A549 (cell line): Measurements from ENCODE around the gene IGFBP4. TPM values are rescaled to one million over a fixed set of nuclear protein-coding genes. Genes with fewer than 3 reads are reported as not detected.

Experiments used
- ATAC-seq, 2 experiments: fragments of 200-7000 bp in 1 of 2; fragments of >200 bp in 1 of 2; cut with Nextera tagmentation in 1 of 2; cut with Tn5 transposase in 1 of 2; 3 replicates each; pipeline versions ENCODE4 v1.8.0 to v1.9.1; 2018 to 2020; ENCODE audit warnings: mild to moderate bottlenecking in 1 of 2, moderate library complexity in 1 of 2
- CTCF ChIA-PET: fragments of 300-600 bp; sonication (Branson Sonifier 250); formaldehyde crosslinking; extraction: SDS; loops from one replicate; lab custom pipeline; 2021; ENCODE audit warnings: antibody characterized with exemption, inconsistent platforms; lab: Yijun Ruan, JAX
- POLR2A ChIA-PET: fragments of 350-600 bp; formaldehyde crosslinking; extraction: SDS; loops from one replicate; lab custom pipeline; 2021; ENCODE audit warnings: antibody characterized with exemption, inconsistent platforms; lab: Yijun Ruan, JAX
- DNase-seq, 2 experiments: peaks; one replicate each; pipeline versions ENCODE4 v3.0.0 to v3.0.0-alpha.2; 2011 to 2016; ENCODE audit warnings: low read depth in 1 of 2, low spot score in 1 of 2
- FAIRE-seq: peaks from 2 replicates; lab custom pipeline; 2011; peaks lifted over from hg19 to GRCh38; lab: Jason Lieb, UNC
- H3K27ac ChIP-seq, 2 experiments: fragments of >200 bp; sonication (Bioruptor Twin); formaldehyde crosslinking; 3 replicates each; pipeline ENCODE4 v1.5.1; 2016 to 2017
- H3K4me1 ChIP-seq: fragments of >200 bp; sonication (Bioruptor Twin); formaldehyde crosslinking; 3 replicates; pipeline ENCODE4 v1.6.1; 2016
- H3K4me2 ChIP-seq: fragments of >200 bp; sonication (Bioruptor Twin); formaldehyde crosslinking; 3 replicates; pipeline ENCODE4 v1.6.1; 2016
- H3K4me3 ChIP-seq: fragments of >200 bp; sonication (Bioruptor Twin); formaldehyde crosslinking; 3 replicates; pipeline ENCODE4 v1.5.1; 2016
- H3K9me3 ChIP-seq: fragments of >200 bp; sonication (Bioruptor Twin); formaldehyde crosslinking; 3 replicates; pipeline ENCODE4 v1.6.1; 2016
- CBX2 ChIP-seq: fragments of 200-600 bp; sonication (generic); IDR thresholded peaks from 2 replicates; pipeline ENCODE4 v1.6.1; 2016; ENCODE audit warnings: low read depth, mild to moderate bottlenecking, borderline replicate concordance
- CHD2 ChIP-seq: fragments of 150-350 bp; IDR thresholded peaks from 2 replicates; pipeline ENCODE4 v1.6.1; 2014; ENCODE audit warnings: low read length; ENCODE audit not compliant: partially characterized antibody
- EP300 ChIP-seq, 2 experiments: fragments of >200 bp; sonication (Bioruptor Twin); formaldehyde crosslinking; IDR thresholded peaks; 2 replicates in 1 of 2; 3 replicates in 1 of 2; pipeline ENCODE4 v1.6.1; 2016 to 2017
- ESRRA ChIP-seq: fragments of 150-350 bp; IDR thresholded peaks from 2 replicates; pipeline ENCODE4 v1.6.1; 2014; ENCODE audit warnings: mild to moderate bottlenecking, low read length, borderline replicate concordance
- FOSB ChIP-seq: fragments of 250-450 bp; sonication (Bioruptor Pico); IDR thresholded peaks from 2 replicates; pipeline ENCODE4 v1.5.0; 2020; ENCODE audit warnings: mild to moderate bottlenecking, moderate library complexity
- FOXS1 ChIP-seq: fragments of 250-450 bp; sonication (Bioruptor Pico); IDR thresholded peaks from 2 replicates; pipeline ENCODE4 v1.5.0; 2020; ENCODE audit warnings: mild to moderate bottlenecking, moderate library complexity
- HDAC2 ChIP-seq: fragments of 200-600 bp; sonication (generic); IDR thresholded peaks from 2 replicates; pipeline ENCODE4 v1.6.1; 2016
- HOXB5 ChIP-seq: fragments of 250-450 bp; sonication (Bioruptor Pico); IDR thresholded peaks from 2 replicates; pipeline ENCODE4 v1.5.0; 2020; ENCODE audit warnings: mild to moderate bottlenecking, moderate library complexity
- KDM5A ChIP-seq: fragments of 200-600 bp; sonication (generic); IDR thresholded peaks from 2 replicates; pipeline ENCODE4 v1.6.1; 2016; ENCODE audit warnings: antibody characterized with exemption, mild to moderate bottlenecking
- MYC ChIP-seq: IDR thresholded peaks from 2 replicates; pipeline ENCODE4 v1.6.1; 2012; ENCODE audit warnings: mild to moderate bottlenecking, inconsistent platforms, low read length, improper control_type of control experiment, borderline replicate concordance
- NFE2L2 ChIP-seq: fragments of 150-350 bp; conservative IDR thresholded peaks from 2 replicates; pipeline ENCODE4 v1.6.1; 2014; ENCODE audit warnings: low read length
- NPAS2 ChIP-seq: fragments of 250-450 bp; sonication (Bioruptor Pico); IDR thresholded peaks from 2 replicates; pipeline ENCODE4 v1.8.0; 2022; ENCODE audit warnings: mild to moderate bottlenecking, moderate library complexity, borderline replicate concordance
- PHF8 ChIP-seq: fragments of 200-600 bp; sonication (generic); IDR thresholded peaks from 2 replicates; pipeline ENCODE4 v1.6.1; 2016; ENCODE audit warnings: low read depth, mild to moderate bottlenecking, antibody characterized with exemption, moderate library complexity, borderline replicate concordance
- RFX5 ChIP-seq: fragments of 450-650 bp; IDR thresholded peaks from 2 replicates; pipeline ENCODE4 v1.7.1; 2014; ENCODE audit warnings: antibody characterized with exemption, mild to moderate bottlenecking, moderate library complexity
- RNF2 ChIP-seq: fragments of 200-600 bp; sonication (generic); IDR thresholded peaks from 2 replicates; pipeline ENCODE4 v1.6.1; 2016; ENCODE audit warnings: low read depth, mild to moderate bottlenecking, antibody characterized with exemption, moderate library complexity, borderline replicate concordance
- SMC3 ChIP-seq: fragments of >200 bp; sonication (Bioruptor Twin); formaldehyde crosslinking; IDR thresholded peaks from 3 replicates; pipeline ENCODE4 v1.6.1; 2018; ENCODE audit warnings: inconsistent platforms
- TFCP2L1 ChIP-seq: fragments of 250-450 bp; sonication (Bioruptor Pico); IDR thresholded peaks from 2 replicates; pipeline ENCODE4 v1.5.0; 2021; ENCODE audit warnings: mild to moderate bottlenecking
- ZNF302 ChIP-seq: fragments of 250-450 bp; sonication (Bioruptor Pico); IDR thresholded peaks from 2 replicates; pipeline ENCODE4 v1.9.0; 2021; ENCODE audit warnings: inconsistent platforms, mild to moderate bottlenecking, moderate library complexity
- ZSCAN20 ChIP-seq: fragments of 250-450 bp; sonication (Bioruptor Pico); IDR thresholded peaks from 2 replicates; pipeline ENCODE4 v1.8.0; 2022; ENCODE audit warnings: mild to moderate bottlenecking, moderate library complexity
- WGBS: methylation state at CpG from one replicate; pipeline ENCODE4 v1.1.6; 2017; ENCODE audit errors: missing lambda C conversion rate; 5-methylcytosine and 5-hydroxymethylcytosine counted together
- polyA plus RNA-seq, 4 experiments: library from polyadenylated mRNA; depleted of rRNA in 3 of 4; stranded (reverse); fragments of >200 nt; fragmentation: RNase III in 1 of 4; extraction: RNeasy Plus Mini Kit Qiagen cat#74134 plus additional on column Dnase treatment in 1 of 4; gene quantifications; 2 replicates in 3 of 4; 3 replicates in 1 of 4; pipeline ENCODE4 v1.2.3, GENCODE V29; 2011 to 2017
- TF ChIP-seq, protein P1 (sequence below): IDR thresholded peaks from 2 replicates; pipeline ENCODE4 v1.6.1; 2012
- TF ChIP-seq, protein P2 (sequence below): fragments of >200 bp; sonication (Bioruptor Twin); formaldehyde crosslinking; IDR thresholded peaks from 3 replicates; pipeline ENCODE4 v1.5.1; 2016
- TF ChIP-seq, protein P3 (sequence below): fragments of >200 bp; sonication (Bioruptor Twin); formaldehyde crosslinking; IDR thresholded peaks from 3 replicates; pipeline ENCODE4 v1.6.1; 2016
- TF ChIP-seq, protein P4 (sequence below): fragments of >200 bp; sonication (Bioruptor Twin); formaldehyde crosslinking; IDR thresholded peaks from 2 replicates; pipeline ENCODE4 v1.6.1; 2016
- TF ChIP-seq, protein P5 (sequence below): fragments of 250-450 bp; sonication (Bioruptor Pico); IDR thresholded peaks from 2 replicates; pipeline ENCODE4 v1.5.0; 2021; ENCODE audit warnings: mild to moderate bottlenecking, moderate library complexity, borderline replicate concordance

The IGFBP4 gene
- polyA plus RNA-seq, 2 of the 4 experiments (the other 2 are of a cell fraction) = 1,080 to 1,829 TPM

DNA sequence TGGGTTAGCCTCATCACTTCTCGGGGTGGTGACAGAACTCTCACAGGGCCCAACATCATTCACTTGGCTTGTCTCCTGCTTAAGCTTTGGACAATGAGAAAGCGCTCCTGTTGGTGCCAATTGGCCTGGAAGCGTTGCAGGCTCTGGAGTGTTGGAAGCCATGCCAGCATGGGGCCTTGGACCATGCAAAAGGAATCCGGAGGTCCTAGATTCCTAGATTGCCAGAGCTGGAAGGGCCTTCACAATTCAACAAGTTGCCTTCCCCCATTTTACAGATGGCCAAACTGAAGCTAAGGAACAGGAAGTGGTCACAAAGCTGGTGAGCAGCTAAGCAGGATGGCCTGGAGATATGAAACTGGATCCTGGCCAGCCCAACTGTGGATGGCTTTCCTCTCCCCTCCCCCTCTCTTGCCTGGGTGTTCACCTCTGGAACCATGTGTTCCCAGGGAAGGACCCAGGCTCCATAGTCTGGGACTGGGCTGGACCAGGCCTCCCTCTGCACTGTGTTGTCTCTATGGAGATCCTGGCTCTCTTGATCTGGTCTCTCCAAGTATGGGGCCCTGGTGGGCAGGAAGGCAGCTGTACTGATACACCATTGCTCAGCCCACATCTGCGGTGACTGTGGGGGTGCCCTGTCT lies 6.0 kb upstream of the IGFBP4 start:
- DNase-seq (no peak), FAIRE-seq (no peak), ATAC-seq (no peak)
- H3K4me3 ChIP-seq = no peak overlapping the region
- peak overlapping the region in 1 of 2 experiments; percentile 7; a peak in 2 of 6 replicates for H3K27ac ChIP-seq
- no peak overlapping the region for H3K4me2 ChIP-seq
- ChIA-PET POLR2A (no interaction called here), CTCF (interaction anchor here (0.6 to 37.5 kb wide), 13 partner anchors 10 to 134 kb away, joined by 3 to 822 read pairs (median 7); partner anchors contain the start of genes CCR7 and TOP2A)
- 92% methylated on average over 5 of the region's 5 CpGs for WGBS
- no peaks in the 10 kb centered on the region for H3K9me3 ChIP-seq
- peaks cover 10% of the 10 kb centered on the region for H3K4me1 ChIP-seq
- TF ChIP-seq PHF8 (no peak), FOSB (no peak)

DNA sequence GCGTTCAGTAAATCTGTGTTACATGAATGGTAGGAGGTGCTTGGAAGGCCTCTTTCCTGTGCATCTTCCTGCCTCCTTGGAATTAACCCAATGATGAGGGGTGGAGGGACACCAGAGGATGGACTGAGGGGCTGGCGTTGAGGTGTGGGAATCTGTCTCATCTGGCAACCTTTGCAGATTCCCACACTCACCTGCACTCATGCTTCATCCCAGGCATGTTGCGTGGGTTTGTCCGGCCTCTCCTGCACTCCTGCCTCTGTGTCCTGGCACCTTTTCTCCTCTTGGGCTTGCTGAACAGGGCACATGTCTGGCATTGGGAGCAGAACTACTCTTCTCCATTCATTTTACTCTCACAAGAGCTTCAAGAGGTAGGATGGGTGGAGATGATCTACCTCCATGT lies 3.1 kb upstream of the IGFBP4 start:
- WGBS = 62% methylated on average over 4 of the region's 4 CpGs
- Histone ChIP-seq H3K4me3 (no peak overlapping the region), H3K4me2 (no peak overlapping the region), H3K4me1 (peaks cover 12% of the 10 kb centered on the region), H3K9me3 (no peaks in the 10 kb centered on the region), H3K27ac (peak overlapping the region in 1 of 2 experiments; percentile 98; a peak in 3 of 6 replicates)
- DNase-seq = no peak
- no peak for ATAC-seq
- CTCF ChIA-PET = interaction anchor here (0.7 to 37.5 kb wide), 26 partner anchors 9 to 351 kb away, joined by 3 to 822 read pairs (median 5); partner anchors contain the start of genes CCR7, GJD3 and TOP2A
- POLR2A ChIA-PET = no interaction called here
- no peak for TF ChIP-seq CBX2
- TF ChIP-seq FOXS1 (CRISPR knock-in tag) = no peak
- no peak for TF ChIP-seq KDM5A
- TF ChIP-seq ZSCAN20 = no peak
- TF ChIP-seq MYC = no peak
- TF ChIP-seq SMC3 = no peak
- no peak for TF ChIP-seq TFCP2L1 (CRISPR knock-in tag)
- TF ChIP-seq ZNF302 (CRISPR knock-in tag) = no peak
- TF ChIP-seq NPAS2 (CRISPR knock-in tag) = no peak
- TF ChIP-seq, protein P1, sequence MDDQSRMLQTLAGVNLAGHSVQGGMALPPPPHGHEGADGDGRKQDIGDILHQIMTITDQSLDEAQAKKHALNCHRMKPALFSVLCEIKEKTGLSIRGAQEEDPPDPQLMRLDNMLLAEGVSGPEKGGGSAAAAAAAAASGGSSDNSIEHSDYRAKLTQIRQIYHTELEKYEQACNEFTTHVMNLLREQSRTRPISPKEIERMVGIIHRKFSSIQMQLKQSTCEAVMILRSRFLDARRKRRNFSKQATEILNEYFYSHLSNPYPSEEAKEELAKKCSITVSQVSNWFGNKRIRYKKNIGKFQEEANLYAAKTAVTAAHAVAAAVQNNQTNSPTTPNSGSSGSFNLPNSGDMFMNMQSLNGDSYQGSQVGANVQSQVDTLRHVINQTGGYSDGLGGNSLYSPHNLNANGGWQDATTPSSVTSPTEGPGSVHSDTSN = no peak
- TF ChIP-seq, protein P2, sequence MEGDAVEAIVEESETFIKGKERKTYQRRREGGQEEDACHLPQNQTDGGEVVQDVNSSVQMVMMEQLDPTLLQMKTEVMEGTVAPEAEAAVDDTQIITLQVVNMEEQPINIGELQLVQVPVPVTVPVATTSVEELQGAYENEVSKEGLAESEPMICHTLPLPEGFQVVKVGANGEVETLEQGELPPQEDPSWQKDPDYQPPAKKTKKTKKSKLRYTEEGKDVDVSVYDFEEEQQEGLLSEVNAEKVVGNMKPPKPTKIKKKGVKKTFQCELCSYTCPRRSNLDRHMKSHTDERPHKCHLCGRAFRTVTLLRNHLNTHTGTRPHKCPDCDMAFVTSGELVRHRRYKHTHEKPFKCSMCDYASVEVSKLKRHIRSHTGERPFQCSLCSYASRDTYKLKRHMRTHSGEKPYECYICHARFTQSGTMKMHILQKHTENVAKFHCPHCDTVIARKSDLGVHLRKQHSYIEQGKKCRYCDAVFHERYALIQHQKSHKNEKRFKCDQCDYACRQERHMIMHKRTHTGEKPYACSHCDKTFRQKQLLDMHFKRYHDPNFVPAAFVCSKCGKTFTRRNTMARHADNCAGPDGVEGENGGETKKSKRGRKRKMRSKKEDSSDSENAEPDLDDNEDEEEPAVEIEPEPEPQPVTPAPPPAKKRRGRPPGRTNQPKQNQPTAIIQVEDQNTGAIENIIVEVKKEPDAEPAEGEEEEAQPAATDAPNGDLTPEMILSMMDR = no peak
- no peak for TF ChIP-seq RNF2
- FAIRE-seq = no peak

DNA sequence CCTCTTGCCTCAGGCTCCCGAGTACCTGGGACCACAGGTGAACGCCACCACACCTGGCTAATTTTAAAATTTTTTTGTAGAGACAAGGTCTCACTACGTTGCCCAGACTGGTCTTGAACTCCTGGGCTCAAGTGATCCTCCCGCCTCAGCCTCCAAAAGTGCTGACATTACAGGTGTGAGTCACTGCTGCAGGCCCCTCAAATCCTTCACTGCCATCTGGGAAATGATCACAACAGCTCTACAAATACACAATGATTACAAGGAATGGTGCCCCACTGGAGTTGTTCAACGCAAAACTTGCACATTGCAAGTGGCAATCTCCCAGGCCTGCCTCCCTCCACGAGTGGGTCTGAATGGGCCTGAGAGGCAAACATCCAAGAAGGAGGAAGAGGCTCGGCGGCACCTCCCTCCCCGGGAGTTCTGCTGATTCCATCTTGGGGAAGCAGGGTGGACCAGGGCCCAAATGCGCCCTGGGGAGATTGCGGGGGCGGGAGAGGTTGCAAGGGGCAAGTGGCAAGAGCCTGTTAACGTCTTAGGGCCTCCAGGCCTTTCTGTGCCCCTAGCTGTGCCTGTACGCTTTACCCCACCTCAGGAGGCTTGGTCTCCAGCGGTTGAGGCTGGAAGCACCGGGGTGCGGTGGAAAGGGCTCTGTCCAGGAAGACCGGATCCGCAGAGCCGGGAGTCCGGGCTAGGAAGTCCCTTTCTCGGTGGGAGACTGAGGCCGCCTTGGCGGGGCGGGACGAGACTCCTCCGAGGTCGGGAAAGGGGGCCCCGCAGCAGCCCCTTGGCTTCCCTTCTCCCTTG lies 656 bp upstream of the IGFBP4 start:
- peak overlapping the region; percentile 91 for H3K4me2 ChIP-seq
- TF ChIP-seq ZSCAN20 (no peak), HDAC2 (no peak), EP300 (IDR thresholded peaks at IDR 0.05) (no peak), RFX5 (no peak), FOXS1 (CRISPR knock-in tag) (0 out of 2 replicates have a peak, but pooled peaks have one; percentile 30), CBX2 (no peak), CHD2 (no peak), HOXB5 (CRISPR knock-in tag) (0 out of 2 replicates have a peak, but pooled peaks have one; percentile 19), TFCP2L1 (CRISPR knock-in tag) (peak; percentile 72; the same call in 1 of the 2 replicates), KDM5A (no peak), NFE2L2 (no peak), ESRRA (no peak)
- TF ChIP-seq, protein P3, sequence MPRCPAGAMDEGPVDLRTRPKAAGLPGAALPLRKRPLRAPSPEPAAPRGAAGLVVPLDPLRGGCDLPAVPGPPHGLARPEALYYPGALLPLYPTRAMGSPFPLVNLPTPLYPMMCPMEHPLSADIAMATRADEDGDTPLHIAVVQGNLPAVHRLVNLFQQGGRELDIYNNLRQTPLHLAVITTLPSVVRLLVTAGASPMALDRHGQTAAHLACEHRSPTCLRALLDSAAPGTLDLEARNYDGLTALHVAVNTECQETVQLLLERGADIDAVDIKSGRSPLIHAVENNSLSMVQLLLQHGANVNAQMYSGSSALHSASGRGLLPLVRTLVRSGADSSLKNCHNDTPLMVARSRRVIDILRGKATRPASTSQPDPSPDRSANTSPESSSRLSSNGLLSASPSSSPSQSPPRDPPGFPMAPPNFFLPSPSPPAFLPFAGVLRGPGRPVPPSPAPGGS = no peak
- TF ChIP-seq, protein P4, sequence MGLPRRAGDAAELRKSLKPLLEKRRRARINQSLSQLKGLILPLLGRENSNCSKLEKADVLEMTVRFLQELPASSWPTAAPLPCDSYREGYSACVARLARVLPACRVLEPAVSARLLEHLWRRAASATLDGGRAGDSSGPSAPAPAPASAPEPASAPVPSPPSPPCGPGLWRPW = no peak
- TF ChIP-seq, protein P5, sequence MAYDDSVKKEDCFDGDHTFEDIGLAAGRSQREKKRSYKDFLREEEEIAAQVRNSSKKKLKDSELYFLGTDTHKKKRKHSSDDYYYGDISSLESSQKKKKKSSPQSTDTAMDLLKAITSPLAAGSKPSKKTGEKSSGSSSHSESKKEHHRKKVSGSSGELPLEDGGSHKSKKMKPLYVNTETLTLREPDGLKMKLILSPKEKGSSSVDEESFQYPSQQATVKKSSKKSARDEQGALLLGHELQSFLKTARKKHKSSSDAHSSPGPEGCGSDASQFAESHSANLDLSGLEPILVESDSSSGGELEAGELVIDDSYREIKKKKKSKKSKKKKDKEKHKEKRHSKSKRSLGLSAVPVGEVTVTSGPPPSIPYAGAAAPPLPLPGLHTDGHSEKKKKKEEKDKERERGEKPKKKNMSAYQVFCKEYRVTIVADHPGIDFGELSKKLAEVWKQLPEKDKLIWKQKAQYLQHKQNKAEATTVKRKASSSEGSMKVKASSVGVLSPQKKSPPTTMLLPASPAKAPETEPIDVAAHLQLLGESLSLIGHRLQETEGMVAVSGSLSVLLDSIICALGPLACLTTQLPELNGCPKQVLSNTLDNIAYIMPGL (CRISPR knock-in tag) = no peak

More for the DNA sequence above, 656 bp upstream of the IGFBP4 start:
- ChIA-PET CTCF (interaction anchor here (0.7 to 37.5 kb wide), 12 partner anchors 11 to 116 kb away, joined by 3 to 822 read pairs (median 32); partner anchors contain the start of genes CCR7 and TOP2A), POLR2A (interaction anchor here (0.7 to 2.8 kb wide), 12 partner anchors 9 to 109 kb away, joined by 3 to 23 read pairs (median 3); partner anchors contain the start of gene TOP2A)
- FAIRE-seq (no peak), ATAC-seq (peak; percentile 64 to 72), DNase-seq (peak; percentile 73 to 82)
- Histone ChIP-seq H3K27ac (peak overlapping the region; percentile 98), H3K9me3 (no peaks in the 10 kb centered on the region), H3K4me3 (peak overlapping the region; percentile 78), H3K4me1 (peaks cover 20% of the 10 kb centered on the region)
- 27% methylated on average over 16 of the region's 29 CpGs for WGBS
